Osteocyte (in vitro differentiated cells): ENCODE results near the gene OR2S2. TPM values are rescaled to one million over a fixed set of nuclear protein-coding genes. Genes with fewer than 3 reads are reported as not detected.
A peak's percentile ranks its signal among the peaks of the same experiment; 100 is the strongest.

Experiments used
- DNase-seq: peaks from one replicate; pipeline ENCODE4 v3.0.0; 2021; ENCODE audit warnings: mixed read lengths; ENCODE audit not compliant: unreplicated experiment; ENCODE audit errors: extremely low spot score
- H3K27ac Mint-ChIP-seq: one replicate; pipeline ENCODE4 v1.8.0; 2021; ENCODE audit warnings: mild to moderate bottlenecking, mixed read lengths; ENCODE audit not compliant: unreplicated experiment
- H3K27me3 Mint-ChIP-seq: one replicate; pipeline ENCODE4 v1.8.0; 2021; ENCODE audit warnings: mixed read lengths; ENCODE audit not compliant: unreplicated experiment
- H3K36me3 Mint-ChIP-seq: one replicate; pipeline ENCODE4 v1.8.0; 2021; ENCODE audit warnings: mixed read lengths; ENCODE audit not compliant: unreplicated experiment
- H3K4me1 Mint-ChIP-seq: one replicate; pipeline ENCODE4 v1.8.0; 2021; ENCODE audit warnings: mixed read lengths; ENCODE audit not compliant: unreplicated experiment
- H3K4me3 Mint-ChIP-seq: one replicate; pipeline ENCODE4 v1.8.0; 2021; ENCODE audit warnings: mild to moderate bottlenecking, moderate library complexity, mixed read lengths; ENCODE audit not compliant: unreplicated experiment
- H3K9me3 Mint-ChIP-seq: one replicate; pipeline ENCODE4 v1.8.0; 2021; ENCODE audit warnings: mixed read lengths; ENCODE audit not compliant: unreplicated experiment
- total RNA-seq: library from RNA; stranded (reverse); gene quantifications from 2 replicates; pipeline ENCODE4 v1.2.1, GENCODE V29; 2021
- TF ChIP-seq, protein P1 (sequence below): fragments of 200-600 bp; sonication (generic); IDR thresholded peaks from 2 replicates; pipeline ENCODE4 v1.5.0; 2021; ENCODE audit warnings: antibody characterized with exemption, mild to moderate bottlenecking, moderate library complexity

The OR2S2 gene
- total RNA-seq, 1 donor from 2014 or later = not detected

DNA sequence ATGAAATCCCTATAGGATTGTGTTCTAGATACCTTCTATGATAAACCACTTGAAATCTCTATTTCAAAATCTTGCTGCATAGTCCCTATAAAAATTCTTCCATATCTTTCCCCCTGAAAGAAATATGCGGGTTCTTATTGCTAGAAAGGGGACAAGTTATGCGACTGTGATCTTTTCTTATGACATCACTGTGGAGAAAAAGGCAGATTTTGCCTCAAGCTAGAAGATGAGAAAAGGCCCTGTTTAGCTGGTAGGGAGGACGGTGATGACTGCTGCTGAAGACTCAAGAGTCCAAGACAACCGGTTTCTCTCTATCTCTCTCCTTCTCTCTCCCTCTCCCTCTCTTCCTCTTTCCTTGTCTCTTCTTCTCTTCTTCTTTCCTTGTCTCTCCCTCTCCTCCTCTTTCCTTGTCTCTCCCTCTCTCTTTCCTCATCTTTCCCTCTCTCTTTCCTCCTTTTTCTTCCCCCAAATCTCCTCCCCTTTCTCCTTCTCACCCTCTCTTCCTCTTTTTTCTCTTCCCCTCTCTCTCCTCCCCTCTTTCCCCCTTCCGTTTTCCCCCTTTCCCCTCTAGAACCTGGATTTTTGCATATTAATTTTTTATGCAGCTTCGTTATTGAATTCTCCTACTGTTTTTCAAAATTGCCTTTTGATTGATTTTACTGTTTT is 5.3 kb downstream of the OR2S2 start:
- no peak overlapping the region for H3K4me3 Mint-ChIP-seq
- H3K4me1 Mint-ChIP-seq = peaks cover 8% of the 10 kb centered on the region
- peaks cover 2% of the 10 kb centered on the region for H3K27me3 Mint-ChIP-seq
- H3K9me3 Mint-ChIP-seq = no peaks in the 10 kb centered on the region
- TF ChIP-seq, protein P1, sequence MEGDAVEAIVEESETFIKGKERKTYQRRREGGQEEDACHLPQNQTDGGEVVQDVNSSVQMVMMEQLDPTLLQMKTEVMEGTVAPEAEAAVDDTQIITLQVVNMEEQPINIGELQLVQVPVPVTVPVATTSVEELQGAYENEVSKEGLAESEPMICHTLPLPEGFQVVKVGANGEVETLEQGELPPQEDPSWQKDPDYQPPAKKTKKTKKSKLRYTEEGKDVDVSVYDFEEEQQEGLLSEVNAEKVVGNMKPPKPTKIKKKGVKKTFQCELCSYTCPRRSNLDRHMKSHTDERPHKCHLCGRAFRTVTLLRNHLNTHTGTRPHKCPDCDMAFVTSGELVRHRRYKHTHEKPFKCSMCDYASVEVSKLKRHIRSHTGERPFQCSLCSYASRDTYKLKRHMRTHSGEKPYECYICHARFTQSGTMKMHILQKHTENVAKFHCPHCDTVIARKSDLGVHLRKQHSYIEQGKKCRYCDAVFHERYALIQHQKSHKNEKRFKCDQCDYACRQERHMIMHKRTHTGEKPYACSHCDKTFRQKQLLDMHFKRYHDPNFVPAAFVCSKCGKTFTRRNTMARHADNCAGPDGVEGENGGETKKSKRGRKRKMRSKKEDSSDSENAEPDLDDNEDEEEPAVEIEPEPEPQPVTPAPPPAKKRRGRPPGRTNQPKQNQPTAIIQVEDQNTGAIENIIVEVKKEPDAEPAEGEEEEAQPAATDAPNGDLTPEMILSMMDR = no peak
- DNase-seq = no peak
- no peaks in the 10 kb centered on the region for H3K36me3 Mint-ChIP-seq
- H3K27ac Mint-ChIP-seq = no peak overlapping the region

DNA sequence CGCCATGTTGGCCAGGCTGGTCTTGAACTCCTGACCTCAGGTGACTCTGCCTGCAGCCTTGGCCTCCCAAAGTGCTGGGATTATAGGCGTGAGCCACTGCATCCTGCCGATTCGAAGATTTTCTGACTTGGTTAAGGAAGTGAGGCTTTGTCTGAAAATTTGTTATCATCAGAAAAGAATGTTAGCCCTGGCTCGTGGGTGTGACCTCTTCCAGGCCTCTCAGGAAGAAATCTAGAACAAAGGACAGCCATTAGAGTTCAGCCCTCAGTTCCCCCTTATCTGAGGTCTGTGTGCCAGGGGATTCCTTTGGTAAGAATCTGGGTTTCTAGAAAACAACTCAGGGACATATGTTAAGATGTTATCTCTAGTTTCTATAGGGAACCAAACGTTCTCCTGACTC is 6.2 kb downstream of the OR2S2 start:
- peaks cover 8% of the 10 kb centered on the region for H3K4me1 Mint-ChIP-seq
- TF ChIP-seq, protein P1 = no peak
- no peaks in the 10 kb centered on the region for H3K36me3 Mint-ChIP-seq
- DNase-seq = no peak
- no peak overlapping the region for H3K4me3 Mint-ChIP-seq
- H3K27me3 Mint-ChIP-seq = peaks cover 2% of the 10 kb centered on the region
- no peaks in the 10 kb centered on the region for H3K9me3 Mint-ChIP-seq
- H3K27ac Mint-ChIP-seq = no peak overlapping the region

DNA sequence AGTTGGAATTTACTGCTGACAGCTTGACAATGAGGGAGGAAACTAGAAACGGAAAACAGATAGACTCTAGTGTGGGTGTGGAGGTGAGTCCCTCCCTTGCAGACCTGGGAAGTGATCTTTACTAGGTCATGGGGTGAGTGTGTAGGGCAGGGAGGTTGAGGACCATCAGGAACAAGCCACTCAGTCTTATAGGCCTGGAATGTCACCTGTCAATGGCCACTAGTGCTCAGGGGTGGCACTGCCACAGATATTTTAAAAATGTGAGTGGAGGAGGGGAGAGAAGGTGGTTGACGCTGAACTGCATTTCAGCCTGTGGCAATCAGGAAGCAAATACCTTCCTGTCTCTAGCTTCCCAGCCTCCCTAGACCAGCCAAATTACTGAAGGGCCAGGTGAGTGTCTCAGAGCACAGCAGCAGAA is 9.0 kb downstream of the OR2S2 start:
- Mint-ChIP-seq H3K36me3 (peaks cover 1% of the 10 kb centered on the region), H3K4me1 (peaks cover 25% of the 10 kb centered on the region), H3K27me3 (peaks cover 2% of the 10 kb centered on the region), H3K4me3 (no peak overlapping the region), H3K27ac (no peak overlapping the region), H3K9me3 (no peaks in the 10 kb centered on the region)
- TF ChIP-seq, protein P1 = no peak
- no peak for DNase-seq

DNA sequence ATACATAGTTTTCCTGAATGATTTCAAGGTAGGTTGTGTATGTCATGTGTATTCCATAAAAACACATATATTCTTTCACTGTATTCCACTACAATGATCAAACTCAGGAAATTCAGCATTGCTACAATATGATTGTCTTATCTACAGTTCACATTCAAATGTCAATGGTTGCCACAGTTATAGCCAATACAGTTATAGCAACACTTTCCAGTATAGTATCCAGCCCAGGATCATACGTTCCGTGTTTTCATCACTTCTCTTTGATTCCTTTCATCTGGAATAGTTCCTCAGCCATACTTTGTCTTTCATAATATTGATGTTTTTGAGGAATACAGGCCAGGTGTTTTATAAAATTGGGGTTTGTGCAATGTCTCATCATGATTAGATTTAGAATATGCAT is 9.5 kb downstream of the OR2S2 start:
- Mint-ChIP-seq H3K4me3 (no peak overlapping the region), H3K36me3 (peaks cover 1% of the 10 kb centered on the region), H3K4me1 (peaks cover 26% of the 10 kb centered on the region), H3K9me3 (no peaks in the 10 kb centered on the region), H3K27me3 (peaks cover 2% of the 10 kb centered on the region), H3K27ac (no peak overlapping the region)
- TF ChIP-seq, protein P1 = no peak
- no peak for DNase-seq

DNA sequence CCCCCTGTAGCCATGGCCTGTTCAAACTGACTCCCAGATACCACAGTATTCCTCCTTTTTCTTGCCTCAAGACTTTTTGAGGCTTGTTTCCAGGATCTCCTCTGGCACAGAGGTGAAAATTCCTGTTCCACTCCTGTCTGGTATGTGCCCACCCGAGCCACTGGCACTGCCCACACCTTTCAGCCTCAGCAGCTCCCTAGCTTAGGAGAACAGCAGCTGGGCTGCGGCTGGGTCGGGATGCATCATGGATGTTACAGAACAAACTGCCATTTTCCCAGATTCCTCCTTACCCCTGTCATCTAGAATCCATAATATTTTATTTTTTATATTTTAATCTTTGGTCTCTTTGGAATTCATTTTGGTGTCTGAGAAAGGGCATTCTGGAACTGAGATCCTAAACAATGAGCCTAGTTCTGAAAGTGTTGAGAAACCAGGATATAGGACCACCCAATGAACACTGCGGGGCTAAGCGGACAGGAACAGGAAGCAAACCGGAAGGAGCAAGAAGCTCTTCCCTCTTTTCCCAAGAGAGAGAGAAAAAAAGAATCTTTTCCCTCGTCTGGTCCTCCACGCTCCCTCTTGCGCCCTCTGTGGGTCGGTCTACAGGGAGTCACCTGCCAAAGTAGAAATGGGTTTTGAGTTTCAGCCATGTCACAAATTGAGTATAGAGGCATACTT is 12.5 kb downstream of the OR2S2 start:
- Mint-ChIP-seq H3K36me3 (peaks cover 1% of the 10 kb centered on the region), H3K4me1 (peaks cover 22% of the 10 kb centered on the region), H3K27ac (peak overlapping the region; percentile 86), H3K9me3 (no peaks in the 10 kb centered on the region), H3K27me3 (no peaks in the 10 kb centered on the region), H3K4me3 (peak overlapping the region; percentile 58)
- DNase-seq = peak; percentile 92
- TF ChIP-seq, protein P1 = peak; percentile 87
